ENCODE measurements around the gene SOX10.

GRCh38 chr22:38028344-38029130 is 44.2 kb upstream of the SOX10 start:
- no peak for TF ChIP-seq CTCF (IDR thresholded peaks at IDR 0.05)
- no peak for TF ChIP-seq FOXP1 (CRISPR knock-in tag; IDR thresholded peaks at IDR 0.05; ENCODE audit: borderline replicate concordance)
- no peak for TF ChIP-seq SP1 (CRISPR knock-in tag; conservative IDR thresholded peaks at IDR 0.05)

Data from WTC11 (cell line).